Amygdala (tissue), 56 donors: Measurements from ENCODE around the gene MORN2.
"Not testable (repeated sequence)": the region's sequence is repeated elsewhere in the genome, so short reads cannot be mapped to it uniquely, and the experiment has no call there.

Experiments
- DNase-seq, 56 donors: peaks; one replicate each; lab custom pipeline; 2025; lab: John Stamatoyannopoulos, UW

Gene MORN2

DNA sequence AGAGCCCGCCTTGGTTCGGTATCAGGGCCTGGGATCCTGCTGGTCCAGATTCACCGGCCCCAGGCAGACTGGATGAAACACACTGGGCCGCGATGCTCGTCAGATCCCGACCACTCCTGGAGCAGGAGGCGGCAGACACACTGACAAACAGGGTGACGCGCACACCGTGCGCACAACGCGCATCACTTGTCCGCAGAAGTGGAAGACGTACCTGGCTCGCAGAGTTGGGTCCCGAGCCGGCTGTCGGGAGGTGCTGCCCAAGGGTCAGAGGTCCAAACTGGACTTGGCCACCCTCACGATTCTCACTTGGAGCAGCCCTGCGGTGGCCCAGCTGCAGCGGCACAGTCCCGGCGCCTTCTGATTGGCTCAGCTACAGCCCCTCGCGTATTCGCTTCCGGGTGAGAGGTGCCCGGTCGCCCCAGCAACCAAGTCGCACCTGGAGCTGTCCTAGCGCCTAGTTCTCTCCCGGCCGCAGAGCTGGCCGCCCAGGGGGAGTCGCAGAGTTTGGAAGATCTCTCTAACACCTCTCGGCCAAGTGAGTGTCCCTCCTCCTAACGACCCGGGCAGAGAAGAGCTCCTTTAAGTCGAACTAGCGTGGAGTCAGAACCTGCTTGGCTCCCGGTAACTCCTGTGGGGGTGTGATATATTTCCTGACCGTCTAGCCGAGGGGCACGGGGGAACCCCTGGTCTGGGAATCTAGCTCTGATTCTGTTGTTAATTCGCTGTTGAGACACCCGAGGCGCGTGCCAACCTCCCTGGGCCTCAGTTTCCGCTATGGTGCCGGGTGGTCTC is at the start of gene MORN2, which contains the start of gene DHX57:
TSS of gene MORN2 (plus strand) at position 401 of the 792 bp plus-strand sequence.
TSS of gene DHX57 (minus strand) at position 359 of the 792 bp plus-strand sequence. CDS start 7,529 bp downstream, outside the sequence.
- peak; percentile 31 to 89 (median 76) for DNase-seq

DNA sequence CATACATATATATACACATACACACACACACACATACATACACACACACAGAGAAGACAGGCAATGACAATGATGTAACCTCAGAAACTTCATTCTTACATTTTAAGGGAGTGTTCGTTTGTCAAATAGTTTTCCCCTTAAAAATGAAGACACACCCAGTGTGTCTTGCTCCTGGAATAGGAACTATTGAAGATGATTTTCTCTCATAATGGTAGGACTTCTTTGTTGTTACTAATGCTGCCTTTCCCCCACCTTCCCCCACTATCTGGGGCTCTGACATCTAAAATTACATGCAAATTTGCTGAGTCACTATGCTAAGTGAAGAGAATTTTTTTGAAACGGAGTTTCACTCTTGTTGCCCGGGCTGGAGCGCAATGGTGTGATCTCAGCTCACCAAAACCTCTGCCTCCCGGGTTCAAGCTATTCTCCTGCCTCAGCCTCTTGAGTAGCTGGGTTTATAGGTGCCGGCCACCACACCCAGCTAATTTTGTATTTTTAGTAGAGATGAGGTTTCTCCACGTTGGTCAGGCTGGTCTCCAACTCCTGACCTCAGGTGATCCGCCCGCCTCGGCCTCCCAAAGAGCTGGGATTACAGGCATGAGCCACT is 48.1 kb upstream of the MORN2 start:
- DNase-seq = not testable (repeated sequence)

GRCh38 chr2:38828460-38828859 is 47.3 kb upstream of the MORN2 start:
- no peak for DNase-seq

GRCh38 chr2:38829971-38830370 is 45.8 kb upstream of the MORN2 start:
- no peak for DNase-seq

- no peak for DNase-seq
These were observed 45.1 kb upstream of the MORN2 start for GRCh38 chr2:38830526-38831159.

GRCh38 chr2:38835015-38835601 is 40.7 kb upstream of the MORN2 start:
- DNase-seq = no peak

GRCh38 chr2:38835990-38836389 is 39.8 kb upstream of the MORN2 start:
- no peak for DNase-seq

DNA sequence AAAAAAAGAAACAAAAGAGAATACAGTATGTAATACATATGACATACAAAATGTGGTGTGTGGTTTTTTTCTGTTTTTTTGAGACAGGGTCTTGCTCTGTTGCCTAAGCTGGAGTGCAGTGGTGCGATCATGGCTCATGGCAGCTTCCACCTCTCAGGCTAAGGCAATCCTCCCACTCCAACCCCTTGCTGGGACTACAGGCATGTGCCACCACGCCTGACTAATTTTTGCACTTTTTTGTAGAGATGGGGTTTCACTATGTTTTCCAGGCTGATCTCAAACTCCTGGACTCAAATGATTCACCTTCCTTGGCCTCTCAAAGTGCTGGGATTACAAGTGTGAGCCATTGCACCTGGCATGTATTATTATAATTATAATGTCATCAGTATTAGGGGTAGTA is 39.0 kb upstream of the MORN2 start:
- no peak for DNase-seq

GRCh38 chr2:38850045-38850444 is 25.7 kb upstream of the MORN2 start:
- DNase-seq = no peak

DNA sequence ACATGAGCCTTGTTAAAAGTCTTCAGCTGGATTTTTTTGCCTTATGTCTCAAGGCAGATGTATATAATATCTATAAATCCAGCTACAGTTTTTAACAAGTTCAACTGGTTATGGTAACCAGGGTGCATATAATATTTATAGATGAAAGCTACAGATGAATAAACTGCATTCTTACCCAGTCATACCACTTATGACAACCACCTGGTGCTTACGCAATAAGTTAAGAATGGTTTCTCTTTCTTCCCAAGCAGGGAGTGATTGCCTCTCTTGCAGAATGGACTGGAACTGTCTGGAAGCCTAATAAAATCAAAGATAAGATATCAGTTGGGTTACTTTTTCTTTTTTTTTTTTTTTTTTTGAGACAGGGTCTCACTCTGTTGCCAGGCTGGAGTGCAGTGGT is 19.6 kb upstream of the MORN2 start:
- DNase-seq = no peak

DNA sequence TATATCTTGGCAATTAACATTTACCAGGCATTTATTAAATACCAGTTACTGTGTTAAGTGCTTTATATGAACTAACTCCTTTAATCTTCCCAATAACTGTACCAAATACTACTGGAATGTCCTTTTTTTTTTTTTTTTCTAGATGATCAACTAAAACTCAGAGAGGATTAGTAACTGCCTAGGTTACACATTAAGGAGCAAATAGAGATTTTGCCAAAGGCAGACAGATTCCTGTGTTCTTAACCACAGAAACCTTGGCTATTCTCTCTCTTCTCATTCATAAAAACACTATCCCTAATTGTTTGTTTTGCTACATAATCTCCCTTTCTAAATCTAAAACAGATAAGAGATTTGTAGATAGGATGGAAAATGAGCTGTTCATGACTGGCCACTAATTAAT is 13.3 kb upstream of the MORN2 start:
- no peak for DNase-seq

- no peak for DNase-seq
These were observed 12.6 kb upstream of the MORN2 start for GRCh38 chr2:38863061-38863695.

GRCh38 chr2:38866773-38867443 is 8.9 kb upstream of the MORN2 start:
- DNase-seq = no peak

DNA sequence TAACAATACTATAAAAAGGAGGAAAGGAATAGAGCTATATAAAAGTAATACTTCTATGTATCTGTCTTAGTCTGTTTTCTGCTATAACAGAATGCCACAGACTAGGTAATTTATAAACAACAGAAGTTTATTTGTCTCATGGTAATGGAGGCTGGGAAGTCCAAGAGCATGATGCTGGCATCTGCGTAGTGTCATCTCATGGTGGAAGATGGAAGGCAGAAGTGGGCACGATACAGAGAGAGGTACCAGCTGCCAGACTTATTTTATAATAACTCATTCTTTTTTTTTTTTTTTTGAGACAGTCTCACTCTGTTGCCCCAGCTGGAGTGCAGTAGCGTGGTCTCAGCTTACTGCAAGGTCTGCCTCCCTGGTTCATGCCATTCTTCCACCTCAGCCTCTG is 4.3 kb upstream of the MORN2 start:
- DNase-seq = no peak

- DNase-seq = no peak
These were observed 2.0 kb upstream of the MORN2 start for GRCh38 chr2:38873763-38874162.

- peak in 2 of 56 donors; percentile 48 to 66 for DNase-seq
These were observed 575 bp upstream of the MORN2 start for GRCh38 chr2:38875227-38875575.

- no peak for DNase-seq
These were observed 631 bp downstream of the MORN2 start for GRCh38 chr2:38876407-38876806.

- no peak for DNase-seq
These were observed 10.3 kb downstream of the MORN2 start for GRCh38 chr2:38886063-38886462.

DNA sequence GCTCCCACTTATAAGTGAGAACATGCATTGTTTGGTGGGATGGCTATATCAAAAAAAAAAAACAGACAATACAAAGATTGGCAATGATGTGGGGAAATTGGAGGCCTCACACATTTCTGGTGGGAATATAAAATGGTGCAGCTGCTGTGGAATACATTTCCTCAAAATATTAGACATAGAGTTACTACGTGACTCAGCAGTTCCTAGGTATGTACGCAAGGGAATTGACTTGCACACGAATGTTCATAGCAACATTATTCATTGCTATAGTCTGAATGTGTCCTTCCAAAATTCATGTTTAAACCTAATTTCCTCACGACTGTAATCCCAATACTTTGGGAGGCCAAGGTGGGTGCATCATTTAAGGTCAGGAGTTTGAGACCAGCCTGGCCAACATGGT is 11.6 kb downstream of the MORN2 start:
- DNase-seq = no peak

- DNase-seq = no peak
These were observed 12.3 kb downstream of the MORN2 start for GRCh38 chr2:38887902-38888554.
